OCI-LY1 (cell line): ENCODE data around the gene IFI27.
A peak's percentile ranks its signal among the peaks of the same experiment; 100 is the strongest.

Experiments
- EZH2 ChIP-seq: fragments of 200-600 bp; sonication (generic), shearing (Covaris generic); IDR thresholded peaks from 2 replicates; pipeline ENCODE4 v1.8.0; 2017; ENCODE audit warnings: borderline replicate concordance, mixed run types, mild to moderate bottlenecking, antibody characterized with exemption, low read length, moderate library complexity, mixed read lengths
- TF ChIP-seq, protein P1 (sequence below): fragments of 200-600 bp; sonication (generic), shearing (Covaris generic); IDR thresholded peaks from 2 replicates; pipeline ENCODE4 v1.5.1; 2017; ENCODE audit warnings: mild to moderate bottlenecking, antibody characterized with exemption, low read length, moderate library complexity, mixed read lengths

DNA sequence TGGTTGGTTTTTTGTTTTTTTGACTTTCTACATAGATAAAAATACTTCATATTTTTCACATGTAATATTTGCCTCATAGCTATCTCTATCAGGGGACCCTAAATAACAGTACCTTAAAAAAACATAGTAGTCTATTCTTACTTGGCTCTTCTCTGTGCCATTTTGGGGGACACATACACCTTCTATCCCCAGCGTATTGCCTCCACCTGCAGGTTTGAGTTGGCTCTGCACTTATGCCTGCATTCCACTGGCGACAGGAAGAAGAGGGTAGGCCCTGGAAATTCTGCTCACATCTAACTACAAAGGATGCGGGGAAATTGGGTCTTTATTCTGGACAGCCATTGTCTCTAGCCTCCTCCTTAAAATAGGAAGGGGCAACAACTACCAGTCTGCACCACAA, 32.7 kb downstream of the IFI27 start:
- TF ChIP-seq, protein P1, sequence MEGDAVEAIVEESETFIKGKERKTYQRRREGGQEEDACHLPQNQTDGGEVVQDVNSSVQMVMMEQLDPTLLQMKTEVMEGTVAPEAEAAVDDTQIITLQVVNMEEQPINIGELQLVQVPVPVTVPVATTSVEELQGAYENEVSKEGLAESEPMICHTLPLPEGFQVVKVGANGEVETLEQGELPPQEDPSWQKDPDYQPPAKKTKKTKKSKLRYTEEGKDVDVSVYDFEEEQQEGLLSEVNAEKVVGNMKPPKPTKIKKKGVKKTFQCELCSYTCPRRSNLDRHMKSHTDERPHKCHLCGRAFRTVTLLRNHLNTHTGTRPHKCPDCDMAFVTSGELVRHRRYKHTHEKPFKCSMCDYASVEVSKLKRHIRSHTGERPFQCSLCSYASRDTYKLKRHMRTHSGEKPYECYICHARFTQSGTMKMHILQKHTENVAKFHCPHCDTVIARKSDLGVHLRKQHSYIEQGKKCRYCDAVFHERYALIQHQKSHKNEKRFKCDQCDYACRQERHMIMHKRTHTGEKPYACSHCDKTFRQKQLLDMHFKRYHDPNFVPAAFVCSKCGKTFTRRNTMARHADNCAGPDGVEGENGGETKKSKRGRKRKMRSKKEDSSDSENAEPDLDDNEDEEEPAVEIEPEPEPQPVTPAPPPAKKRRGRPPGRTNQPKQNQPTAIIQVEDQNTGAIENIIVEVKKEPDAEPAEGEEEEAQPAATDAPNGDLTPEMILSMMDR, result peak; percentile 51
- TF ChIP-seq EZH2, result no peak
